ENCODE results near the gene ARID3A. TPM values are rescaled to one million over a fixed set of nuclear protein-coding genes. Genes with fewer than 3 reads are reported as not detected.

ARID3A gene
- total RNA-seq, 1 experiment from 2014 or later, result 28.9 TPM

- DNase-seq (ENCODE audit: low read depth, low spot score) (no peak), ATAC-seq (no peak)
- no peak for TF ChIP-seq CTCF (IDR thresholded peaks at IDR 0.05)
- no peak for TF ChIP-seq POLR2AphosphoS5 (IDR thresholded peaks at IDR 0.05; ENCODE audit: low read depth, low read length)
- no peak for TF ChIP-seq REST (IDR thresholded peaks at IDR 0.05; ENCODE audit: insufficient read depth in 1 of 2, low read depth in 2 of 2, low read length in 1 of 2)
- TF ChIP-seq SIN3A (IDR thresholded peaks at IDR 0.05; ENCODE audit: borderline replicate concordance, insufficient read depth, low read depth, low read length), result no peak
- TF ChIP-seq TCF7L2 (IDR thresholded peaks at IDR 0.05; ENCODE audit: low read depth, low read length), result no peak
- no peaks in the 10 kb centered on the region for H3K27me3 ChIP-seq (ENCODE audit: control insufficient read depth, insufficient read depth, low read length)
- ChIA-PET CTCF (no interaction called here), POLR2A (no interaction called here)
- peaks cover 8% of the 10 kb centered on the region; the same call in 1 of the 2 replicates for H3K36me3 ChIP-seq (ENCODE audit: control insufficient read depth, insufficient read depth, low read length)
- peak overlapping the region; percentile 76 for H3K27ac ChIP-seq (ENCODE audit: low read length)
- in situ Hi-C loops (cut with HindIII; ENCODE audit: low pct_unique_long_range_greater_than_20kb, low sequenced_read_pairs), result no loop called here
- no peaks in the 10 kb centered on the region for H3K9me3 ChIP-seq (ENCODE audit: control insufficient read depth, insufficient read depth, low read depth, low read length)
- peak overlapping the region; percentile 71 to 76 for H3K4me3 ChIP-seq (ENCODE audit: low read depth in 2 of 2, low read length in 2 of 2)
- intact Hi-C loops (cut with micrococcal nuclease; ENCODE audit: unreplicated experiment), result no loop called here
- no peaks in the 10 kb centered on the region; the same call in 1 of the 2 replicates for H3K4me1 ChIP-seq (ENCODE audit: control insufficient read depth, insufficient read depth, low read length)
- TSS peak; percentile 90 for BruUV-seq (replicated peaks)
Observed at GRCh38 chr19:926323-926588, 421 bp downstream of the ARID3A start.

GRCh38 chr19:926589-927350 is 935 bp downstream of the ARID3A start:
- in situ Hi-C loops (cut with HindIII; ENCODE audit: low pct_unique_long_range_greater_than_20kb, low sequenced_read_pairs) (no loop called here), intact Hi-C loops (cut with micrococcal nuclease; ENCODE audit: unreplicated experiment) (no loop called here)
- H3K27ac ChIP-seq (ENCODE audit: low read length), result peak overlapping the region; percentile 76
- TF ChIP-seq CTCF (IDR thresholded peaks at IDR 0.05) (no peak), REST (IDR thresholded peaks at IDR 0.05; ENCODE audit: insufficient read depth in 1 of 2, low read depth in 2 of 2, low read length in 1 of 2) (no peak), TCF7L2 (IDR thresholded peaks at IDR 0.05; ENCODE audit: low read depth, low read length) (no peak), SIN3A (IDR thresholded peaks at IDR 0.05; ENCODE audit: borderline replicate concordance, insufficient read depth, low read depth, low read length) (no peak), POLR2AphosphoS5 (IDR thresholded peaks at IDR 0.05; ENCODE audit: low read depth, low read length) (no peak)
- CTCF ChIA-PET, result no interaction called here
- peak overlapping the region; percentile 71 to 76 for H3K4me3 ChIP-seq (ENCODE audit: low read depth in 2 of 2, low read length in 2 of 2)
- no TSS peak for BruUV-seq (replicated peaks)
- no peak for DNase-seq (ENCODE audit: low read depth, low spot score)
- no peaks in the 10 kb centered on the region for H3K27me3 ChIP-seq (ENCODE audit: control insufficient read depth, insufficient read depth, low read length)
- peaks cover 8% of the 10 kb centered on the region; the same call in 1 of the 2 replicates for H3K36me3 ChIP-seq (ENCODE audit: control insufficient read depth, insufficient read depth, low read length)
- POLR2A ChIA-PET, result no interaction called here
- no peaks in the 10 kb centered on the region for H3K9me3 ChIP-seq (ENCODE audit: control insufficient read depth, insufficient read depth, low read depth, low read length)
- no peak for ATAC-seq
- H3K4me1 ChIP-seq (ENCODE audit: control insufficient read depth, insufficient read depth, low read length), result no peaks in the 10 kb centered on the region; the same call in 1 of the 2 replicates

Data from Panc1 (cell line).